H1 (cell line): ENCODE measurements around the gene ARL6IP4. TPM values are rescaled to one million over a fixed set of nuclear protein-coding genes. Genes with fewer than 3 reads are reported as not detected.

Experiments
- ATF2 ChIP-seq: IDR thresholded peaks from 2 replicates; pipeline ENCODE4 v1.6.1; 2012; ENCODE audit warnings: low read length, inconsistent platforms
- CHD7 ChIP-seq: fragments of 300-600 bp; sonication (generic); IDR thresholded peaks from 2 replicates; pipeline ENCODE4 v1.7.1; 2012; ENCODE audit warnings: low read length, moderate library complexity, mild to moderate bottlenecking, inconsistent platforms; ENCODE audit not compliant: insufficient replicate concordance
- GTF2F1 ChIP-seq: IDR thresholded peaks from 2 replicates; pipeline ENCODE4 v1.6.1; 2012; ENCODE audit warnings: low read depth, low read length, improper control_type of control experiment, borderline replicate concordance
- JUN ChIP-seq: IDR thresholded peaks from 2 replicates; pipeline ENCODE4 v1.6.1; 2011; ENCODE audit warnings: low read depth, mild to moderate bottlenecking, improper control_type of control experiment, low read length
- SUZ12 ChIP-seq: fragments of 200-600 bp; sonication (generic); IDR thresholded peaks from 2 replicates; pipeline ENCODE4 v1.6.1; 2012; ENCODE audit warnings: mild to moderate bottlenecking, inconsistent platforms, low read length, moderate library complexity, mixed read lengths
- polyA plus RNA-seq, 7 experiments: library from polyadenylated mRNA; depleted of rRNA in 3 of 7; stranded (reverse) in 5 of 7; unstranded in 2 of 7; fragments of >200 nt in 5 of 7; fragments of 200-250 nt in 2 of 7; gene quantifications; 1 replicate in 5 of 7; 2 replicates in 1 of 7; 4 replicates in 1 of 7; pipeline versions ENCODE4 v1.2.1 to v1.2.3, GENCODE V29; 2011 to 2013; ENCODE audit warnings: missing spikeins in 2 of 7, mixed read lengths in 2 of 7
- total RNA-seq: library from RNA; stranded (reverse); fragmentation: NEBNext Ultra II Directional; extraction: Animal tissue kit (Norgen Biotek cat#: 25700); gene quantifications from 2 replicates; pipeline ENCODE4 v1.2.1, GENCODE V29; 2021

Gene ARL6IP4
- total and polyA plus RNA-seq, 2 of the 8 experiments (the other 6 are each of a cell fraction or from before 2014, with no cell fraction given) = 76.4 to 109 TPM

- TF ChIP-seq CHD7 (no peak), JUN (no peak), ATF2 (no peak), GTF2F1 (no peak), SUZ12 (no peak)
These were observed 16.6 kb upstream of the ARL6IP4 start (continued) for GRCh38 chr12:122963941-122964265.
